ENCODE results near the gene TMEM183A. TPM values are rescaled to one million over a fixed set of nuclear protein-coding genes. Genes with fewer than 3 reads are reported as not detected.
"Not testable (repeated sequence)": the region's sequence is repeated elsewhere in the genome, so short reads cannot be mapped to it uniquely, and the experiment has no call there.

Gene TMEM183A
- polyA plus RNA-seq (2013, experiment 1 of 2; ENCODE audit: insufficient read length) = 53.7 TPM
- polyA plus RNA-seq (2013, experiment 2 of 2; ENCODE audit: insufficient read length) = 55.5 TPM

- peak; percentile 98 for DNase-seq
Measured at GRCh38 chr1:203006948-203007871, at the start of gene TMEM183A. TSS of gene TMEM183A (plus strand) at chr1:203007374. CDS start at chr1:203007466, 92 bp downstream.

GRCh38 chr1:202957733-202958543, 49.2 kb upstream of the TMEM183A start, which contains the start of gene ADIPOR1:
TSS of gene ADIPOR1 (minus strand) at chr1:202958312. CDS start at chr1:202951070, 7,242 bp downstream.
- peak; percentile 81 for DNase-seq

- DNase-seq = no peak
Measured at GRCh38 chr1:202958544-202959275, 48.5 kb upstream of the TMEM183A start.

- DNase-seq = peak; percentile 29
Measured at GRCh38 chr1:202959276-202959620, 47.9 kb upstream of the TMEM183A start.

- no peak for DNase-seq
Measured at GRCh38 chr1:202961220-202961880, 45.8 kb upstream of the TMEM183A start.

GRCh38 chr1:202964791-202965410, 42.3 kb upstream of the TMEM183A start:
- DNase-seq = peak; percentile 12

- DNase-seq = no peak
Measured at GRCh38 chr1:202965422-202965821, 41.8 kb upstream of the TMEM183A start.

GRCh38 chr1:202966006-202966898, 40.9 kb upstream of the TMEM183A start:
- DNase-seq = no peak

GRCh38 chr1:202967684-202968281, 39.4 kb upstream of the TMEM183A start:
- no peak for DNase-seq

- no peak for DNase-seq
Measured at GRCh38 chr1:202968351-202968750, 38.8 kb upstream of the TMEM183A start.

- peak; percentile 55 for DNase-seq
Measured at GRCh38 chr1:202968895-202969295, 38.3 kb upstream of the TMEM183A start.

GRCh38 chr1:202972046-202972445, 35.1 kb upstream of the TMEM183A start:
- DNase-seq = no peak

GRCh38 chr1:202974856-202975255, 32.3 kb upstream of the TMEM183A start:
- DNase-seq = no peak

- DNase-seq = no peak
Measured at GRCh38 chr1:202976633-202977032, 30.5 kb upstream of the TMEM183A start.

GRCh38 chr1:202979459-202979858, 27.7 kb upstream of the TMEM183A start:
- DNase-seq = no peak

GRCh38 chr1:202981939-202982338, 25.2 kb upstream of the TMEM183A start:
- no peak for DNase-seq

GRCh38 chr1:202982715-202983430, 24.3 kb upstream of the TMEM183A start:
- DNase-seq = no peak

GRCh38 chr1:202986120-202986519, 21.1 kb upstream of the TMEM183A start:
- DNase-seq = not testable (repeated sequence)

GRCh38 chr1:202987255-202987654, 19.9 kb upstream of the TMEM183A start:
- no peak for DNase-seq
